Effector memory CD8-positive, alpha-beta T cell (primary cell): ENCODE results near the gene KRT14.
"Not testable (repeated sequence)": the region's sequence is repeated elsewhere in the genome, so short reads cannot be mapped to it uniquely, and the experiment has no call there.

ENCODE experiments used
- ATAC-seq: fragments of 150-1000 bp; cut with Tn5 transposase; replicated peaks from 2 replicates; pipeline ENCODE4 v1.10.0; 2021; ENCODE audit warnings: mild to moderate bottlenecking, moderate library complexity
- DNase-seq, 3 experiments: peaks; one replicate each; pipeline ENCODE4 v3.0.0; 2021
- H3K27ac Mint-ChIP-seq, 2 donors: one replicate each; pipeline ENCODE4 v1.8.0; 2022; ENCODE audit warnings: mild to moderate bottlenecking in 2 of 2, mixed read lengths in 2 of 2, moderate library complexity in 2 of 2
- H3K27me3 Mint-ChIP-seq, 2 donors: one replicate each; pipeline ENCODE4 v1.8.0; 2022; ENCODE audit warnings: mixed read lengths in 2 of 2
- H3K36me3 Mint-ChIP-seq: one replicate; pipeline ENCODE4 v1.8.0; 2022; ENCODE audit warnings: mild to moderate bottlenecking, moderate library complexity, mixed read lengths; ENCODE audit not compliant: insufficient read depth
- H3K4me1 Mint-ChIP-seq, 2 donors: one replicate each; pipeline ENCODE4 v1.8.0; 2022; ENCODE audit warnings: low read depth in 2 of 2, mixed read lengths in 2 of 2
- H3K4me3 Mint-ChIP-seq, 2 donors: one replicate each; pipeline ENCODE4 v1.8.0; 2022; ENCODE audit warnings: mild to moderate bottlenecking in 2 of 2, mixed read lengths in 2 of 2, moderate library complexity in 2 of 2
- H3K9me3 Mint-ChIP-seq, 2 donors: one replicate each; pipeline ENCODE4 v1.8.0; 2022; ENCODE audit warnings: mixed read lengths in 2 of 2

The KRT14 gene

DNA sequence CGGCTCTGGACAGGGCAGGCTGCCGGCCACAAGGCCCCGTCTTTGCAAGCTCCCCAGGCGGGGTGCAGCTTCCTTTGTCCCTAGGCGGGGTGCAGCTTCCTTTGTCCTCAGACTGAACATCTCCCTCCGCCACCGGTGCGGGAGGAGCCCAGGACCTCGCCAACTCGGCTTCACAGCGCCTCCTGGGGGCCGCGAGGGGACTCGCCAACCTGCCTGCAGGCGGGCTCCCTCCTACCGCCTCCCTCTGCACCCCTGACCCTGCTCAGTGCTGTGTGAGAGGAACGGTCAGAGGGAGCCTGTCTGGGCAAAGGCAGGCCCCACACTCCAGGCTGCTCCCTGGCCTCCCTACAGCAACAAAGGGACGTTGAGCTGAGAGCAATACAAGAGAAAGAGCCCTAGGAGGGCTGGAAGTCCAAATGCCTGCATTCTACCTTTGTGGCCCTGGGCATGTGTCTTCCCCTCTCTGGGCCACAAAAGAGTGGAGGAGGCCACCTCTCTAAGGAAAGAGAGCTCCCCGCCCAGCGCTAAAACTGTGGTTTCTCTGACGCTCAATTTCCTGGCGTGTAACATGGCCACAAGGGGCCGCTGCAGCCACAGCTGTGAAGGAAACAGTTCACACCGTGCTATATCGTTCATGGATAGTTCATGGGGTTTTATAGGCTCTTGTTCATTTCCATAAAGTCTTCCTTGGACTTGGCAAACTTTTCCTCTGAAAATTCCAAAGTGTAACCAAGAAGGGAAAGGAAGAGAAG is 37.7 kb downstream of the KRT14 start:
- Mint-ChIP-seq H3K27ac (peak overlapping the region; percentile 10 to 36), H3K9me3 (peaks cover 0 to 9% of the 10 kb centered on the region in 2 donors), H3K36me3 (no peaks in the 10 kb centered on the region), H3K4me1 (peaks cover 7 to 17% of the 10 kb centered on the region in 2 donors), H3K4me3 (peak overlapping the region; percentile 61 to 74), H3K27me3 (peaks cover 29 to 47% of the 10 kb centered on the region in 2 donors)
- ATAC-seq (peak; percentile 86), DNase-seq (peak; percentile 84 to 87 (median 85))

DNA sequence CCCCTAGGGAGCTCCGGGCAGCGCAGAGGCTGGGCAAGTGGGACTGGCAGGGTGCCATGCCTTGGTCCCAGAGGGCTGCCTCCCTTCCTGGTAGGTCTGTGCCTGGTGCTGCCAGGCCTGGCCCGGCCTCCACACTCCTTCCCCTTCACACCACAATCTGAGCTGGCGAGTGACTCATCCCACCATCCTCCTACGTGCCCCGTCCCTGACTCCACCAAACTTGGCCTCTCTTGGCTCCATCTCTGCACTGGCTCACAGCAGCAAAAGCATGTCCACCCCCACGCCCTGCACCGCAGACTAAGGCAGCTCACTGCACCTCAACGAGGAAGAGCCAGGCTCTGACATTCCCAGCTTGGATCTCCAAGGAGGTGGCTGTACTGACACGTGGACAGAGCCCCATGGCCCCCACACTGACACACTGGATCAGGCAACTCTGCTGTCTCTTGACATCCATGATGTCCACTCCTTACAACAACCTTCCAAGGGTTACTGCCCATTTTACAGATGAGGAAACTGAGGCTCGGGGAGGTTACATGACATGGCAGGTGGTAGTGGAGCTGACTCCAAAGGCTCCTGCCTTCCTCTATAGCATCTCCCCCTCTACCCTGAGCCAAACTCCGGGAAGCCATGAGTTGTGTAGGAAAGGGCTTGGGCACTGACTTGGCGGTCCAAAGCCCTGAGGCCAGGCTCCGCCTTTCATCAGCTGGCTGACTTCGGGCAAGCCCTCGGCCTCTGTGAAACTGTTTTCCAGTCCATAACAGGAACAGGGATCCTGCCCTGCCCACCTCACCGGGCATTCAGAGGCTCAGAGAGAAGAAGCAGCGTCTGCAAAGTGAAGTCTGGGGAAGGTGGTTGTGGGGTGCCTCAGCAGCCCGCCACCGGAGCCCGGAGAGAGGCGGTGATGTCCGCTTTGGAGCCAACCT is 38.5 kb downstream of the KRT14 start:
- H3K27ac Mint-ChIP-seq: peak overlapping the region in 1 of 2 donors; percentile 77
- no peak for ATAC-seq
- peaks cover 0 to 9% of the 10 kb centered on the region in 2 donors for H3K9me3 Mint-ChIP-seq
- DNase-seq: peak in 1 of 3 experiments; percentile 12
- H3K36me3 Mint-ChIP-seq: no peaks in the 10 kb centered on the region
- peaks cover 7 to 17% of the 10 kb centered on the region in 2 donors for H3K4me1 Mint-ChIP-seq
- H3K4me3 Mint-ChIP-seq: peak overlapping the region; percentile 61 to 74
- peaks cover 21 to 39% of the 10 kb centered on the region in 2 donors for H3K27me3 Mint-ChIP-seq

DNA sequence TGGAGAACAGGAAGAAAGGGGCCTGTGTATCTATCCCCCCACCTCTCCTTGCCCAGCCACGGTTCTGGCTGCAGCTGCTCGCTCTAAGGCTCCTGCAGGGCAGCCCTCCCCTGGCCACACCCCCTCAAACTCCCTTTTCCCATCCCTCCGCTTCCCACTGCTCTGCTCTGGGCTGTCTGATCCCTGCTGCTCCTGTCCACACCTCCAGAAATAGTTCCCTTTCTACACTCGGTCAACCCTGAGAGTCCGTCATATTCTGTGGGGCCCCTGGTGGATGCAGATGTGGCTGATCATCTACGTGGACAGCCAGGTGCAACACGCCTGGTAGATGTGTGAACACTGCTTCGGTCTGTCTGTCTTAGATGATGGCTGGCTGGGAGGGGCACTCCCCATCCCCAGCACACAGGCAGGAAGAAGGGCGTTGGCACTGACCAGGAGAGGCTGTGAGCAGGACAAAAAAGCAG is 39.3 kb downstream of the KRT14 start:
- peaks cover 14 to 31% of the 10 kb centered on the region in 2 donors for H3K27me3 Mint-ChIP-seq
- no peak for ATAC-seq
- no peak overlapping the region for H3K4me3 Mint-ChIP-seq
- peaks cover 0 to 9% of the 10 kb centered on the region in 2 donors for H3K9me3 Mint-ChIP-seq
- H3K36me3 Mint-ChIP-seq: no peaks in the 10 kb centered on the region
- peak overlapping the region in 1 of 2 donors; percentile 77 for H3K27ac Mint-ChIP-seq
- no peak for DNase-seq
- H3K4me1 Mint-ChIP-seq: peaks cover 7 to 17% of the 10 kb centered on the region in 2 donors

DNA sequence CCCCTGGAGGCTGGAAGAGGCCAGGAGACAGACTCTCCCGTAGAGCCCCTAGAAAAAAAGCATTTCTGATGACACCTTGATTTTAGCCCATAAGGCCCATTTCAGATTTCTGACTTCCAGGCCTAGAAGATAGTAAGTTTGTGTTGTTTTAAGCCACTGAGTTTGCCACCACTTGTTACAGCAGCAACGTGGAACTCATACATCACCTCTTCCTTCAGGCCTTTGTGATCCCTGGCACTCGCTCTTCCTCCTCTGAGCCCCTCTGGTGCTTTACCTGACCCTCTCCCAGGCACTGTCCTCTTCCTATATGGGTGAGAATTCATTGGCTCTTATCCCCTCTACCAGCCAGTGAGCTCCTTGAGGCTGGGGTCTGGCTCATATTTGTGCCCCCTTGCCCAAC is 39.9 kb downstream of the KRT14 start:
- Mint-ChIP-seq H3K27ac (no peak overlapping the region), H3K4me3 (no peak overlapping the region), H3K36me3 (no peaks in the 10 kb centered on the region), H3K9me3 (peaks cover 0 to 9% of the 10 kb centered on the region in 2 donors), H3K27me3 (peaks cover 10 to 25% of the 10 kb centered on the region in 2 donors), H3K4me1 (peaks cover 7 to 17% of the 10 kb centered on the region in 2 donors)
- no peak for DNase-seq
- no peak for ATAC-seq

DNA sequence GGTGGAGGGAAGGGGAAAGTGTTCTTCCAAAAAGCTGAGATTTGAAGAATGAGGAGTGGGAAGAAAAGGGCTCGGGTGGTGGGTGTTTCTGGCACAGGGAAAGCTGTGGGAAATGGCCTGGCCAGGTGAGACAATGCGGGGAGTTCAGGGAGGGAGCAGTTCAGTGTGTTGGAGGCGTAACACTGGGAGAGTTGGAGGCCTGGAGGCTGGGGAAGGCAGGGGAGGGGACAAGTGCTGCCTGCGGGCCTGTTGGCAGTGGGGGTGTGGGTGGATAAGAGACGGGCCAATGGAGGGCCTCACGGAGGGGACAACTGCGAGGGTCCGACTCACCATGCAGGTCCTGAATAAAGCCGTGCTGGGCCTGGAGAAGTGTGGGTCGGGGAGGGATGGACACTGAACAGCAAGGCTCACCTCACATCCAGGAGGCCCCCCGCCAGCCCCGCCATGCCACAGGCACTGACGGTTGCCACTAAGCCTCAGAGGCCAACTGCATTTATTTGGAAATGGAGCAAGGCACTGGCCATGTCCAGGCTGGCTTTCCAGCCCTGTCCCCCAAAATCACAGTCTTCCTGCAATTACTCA is 40.8 kb downstream of the KRT14 start:
- ATAC-seq (no peak), DNase-seq (no peak)
- H3K4me1 Mint-ChIP-seq: peaks cover 7 to 17% of the 10 kb centered on the region in 2 donors
- no peak overlapping the region for H3K27ac Mint-ChIP-seq
- H3K4me3 Mint-ChIP-seq: no peak overlapping the region
- H3K36me3 Mint-ChIP-seq: no peaks in the 10 kb centered on the region
- peaks cover 0 to 9% of the 10 kb centered on the region in 2 donors for H3K9me3 Mint-ChIP-seq
- peaks cover 7 to 20% of the 10 kb centered on the region in 2 donors for H3K27me3 Mint-ChIP-seq

DNA sequence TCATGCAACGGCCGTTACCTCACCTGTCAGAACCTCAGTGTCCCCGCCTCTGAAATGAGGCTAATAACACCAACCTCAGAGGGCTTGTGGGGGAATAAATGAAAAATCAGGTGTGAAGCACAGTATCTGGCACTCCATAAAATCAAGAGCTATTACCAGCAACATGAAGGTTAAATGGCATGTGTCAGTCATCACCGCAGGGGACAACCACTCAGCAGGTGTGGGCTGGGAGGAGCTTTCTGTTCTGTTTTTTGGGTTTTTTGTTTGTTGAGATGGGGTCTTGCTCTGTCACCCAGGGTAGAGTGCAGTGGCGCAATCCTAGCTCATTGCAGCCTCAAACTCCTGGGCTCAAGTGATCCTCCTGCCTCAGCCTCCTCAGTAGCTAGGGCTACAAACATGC is 41.8 kb downstream of the KRT14 start:
- no peak for DNase-seq

DNA sequence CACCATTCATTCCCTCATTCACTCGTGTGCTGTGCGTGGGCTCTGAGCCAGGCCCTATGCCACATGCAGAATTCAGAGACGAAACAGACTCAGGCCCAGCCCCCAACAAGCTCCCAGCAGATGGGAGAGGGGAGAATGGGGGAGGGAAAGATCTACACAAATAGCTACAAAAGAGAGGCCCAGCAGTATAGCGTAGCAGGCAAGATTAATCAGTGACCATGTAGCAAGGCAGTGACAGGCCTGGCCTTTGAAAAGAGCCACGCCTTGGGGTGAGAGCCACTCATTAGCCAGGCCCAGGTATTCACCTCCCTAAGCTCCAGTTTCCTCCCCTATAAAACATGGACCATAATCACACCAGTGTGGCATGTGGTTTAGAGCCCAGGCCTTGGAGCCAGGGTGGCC is 42.2 kb downstream of the KRT14 start:
- H3K9me3 Mint-ChIP-seq: peaks cover 0 to 9% of the 10 kb centered on the region in 2 donors
- H3K4me3 Mint-ChIP-seq: no peak overlapping the region
- DNase-seq: no peak
- H3K4me1 Mint-ChIP-seq: peaks cover 6 to 17% of the 10 kb centered on the region in 2 donors
- ATAC-seq: no peak
- H3K27me3 Mint-ChIP-seq: peaks cover 7 to 20% of the 10 kb centered on the region in 2 donors
- no peak overlapping the region for H3K27ac Mint-ChIP-seq
- no peaks in the 10 kb centered on the region for H3K36me3 Mint-ChIP-seq

More for the DNA sequence above, 41.8 kb downstream of the KRT14 start:
- Mint-ChIP-seq H3K4me1 (peaks cover 7 to 17% of the 10 kb centered on the region in 2 donors), H3K9me3 (peaks cover 0 to 9% of the 10 kb centered on the region in 2 donors), H3K27ac (no peak overlapping the region), H3K4me3 (no peak overlapping the region), H3K27me3 (peaks cover 7 to 20% of the 10 kb centered on the region in 2 donors), H3K36me3 (no peaks in the 10 kb centered on the region)
- no peak for ATAC-seq

DNA sequence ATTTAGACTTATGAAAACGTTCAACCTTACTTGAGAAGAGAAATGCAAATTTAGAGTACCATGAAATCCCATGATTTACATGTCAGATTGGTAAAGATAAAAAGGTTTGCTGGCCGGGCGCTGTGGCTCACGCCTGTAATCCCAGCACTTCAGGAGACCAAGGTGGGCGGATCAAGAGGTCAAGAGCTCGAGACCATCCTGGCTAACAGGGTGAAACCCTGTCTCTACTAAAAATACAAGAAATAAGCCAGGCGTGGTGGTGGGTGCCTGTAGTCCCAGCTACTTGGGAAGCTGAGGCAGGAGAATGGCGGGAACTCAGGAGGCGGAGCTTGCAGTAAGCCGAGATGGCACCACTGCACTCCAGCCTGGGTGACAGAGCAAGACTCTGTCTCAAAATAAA is 43.9 kb downstream of the KRT14 start:
- not testable (repeated sequence) for DNase-seq, H3K4me3 Mint-ChIP-seq, H3K36me3 Mint-ChIP-seq, H3K4me1 Mint-ChIP-seq, H3K27ac Mint-ChIP-seq, ATAC-seq, H3K9me3 Mint-ChIP-seq
- peaks cover 2 to 24% of the 10 kb centered on the region in 2 donors for H3K27me3 Mint-ChIP-seq

DNA sequence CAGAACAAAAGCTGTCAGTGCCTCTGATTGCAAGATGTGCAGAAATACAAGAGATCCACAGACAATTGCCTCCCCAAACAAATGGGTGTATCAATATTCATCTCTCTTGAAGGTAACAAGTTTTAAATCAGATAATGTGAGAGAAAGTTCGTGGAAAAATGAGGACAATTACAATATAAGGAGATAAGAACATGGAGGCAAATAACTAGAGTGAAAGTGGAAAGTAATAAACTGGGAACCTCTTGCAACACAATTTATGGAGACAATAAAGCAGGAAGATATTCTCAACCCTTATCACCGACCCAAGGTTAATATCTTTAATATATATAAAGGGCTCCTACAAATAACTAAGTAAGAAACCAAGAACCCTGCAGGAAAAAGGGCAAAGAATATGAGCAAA is 44.3 kb downstream of the KRT14 start:
- Mint-ChIP-seq H3K36me3 (no peaks in the 10 kb centered on the region), H3K27ac (no peak overlapping the region), H3K27me3 (peaks cover 0 to 24% of the 10 kb centered on the region in 2 donors), H3K9me3 (peaks cover 0 to 9% of the 10 kb centered on the region in 2 donors), H3K4me1 (no peaks in the 10 kb centered on the region), H3K4me3 (no peak overlapping the region)
- no peak for ATAC-seq
- no peak for DNase-seq

DNA sequence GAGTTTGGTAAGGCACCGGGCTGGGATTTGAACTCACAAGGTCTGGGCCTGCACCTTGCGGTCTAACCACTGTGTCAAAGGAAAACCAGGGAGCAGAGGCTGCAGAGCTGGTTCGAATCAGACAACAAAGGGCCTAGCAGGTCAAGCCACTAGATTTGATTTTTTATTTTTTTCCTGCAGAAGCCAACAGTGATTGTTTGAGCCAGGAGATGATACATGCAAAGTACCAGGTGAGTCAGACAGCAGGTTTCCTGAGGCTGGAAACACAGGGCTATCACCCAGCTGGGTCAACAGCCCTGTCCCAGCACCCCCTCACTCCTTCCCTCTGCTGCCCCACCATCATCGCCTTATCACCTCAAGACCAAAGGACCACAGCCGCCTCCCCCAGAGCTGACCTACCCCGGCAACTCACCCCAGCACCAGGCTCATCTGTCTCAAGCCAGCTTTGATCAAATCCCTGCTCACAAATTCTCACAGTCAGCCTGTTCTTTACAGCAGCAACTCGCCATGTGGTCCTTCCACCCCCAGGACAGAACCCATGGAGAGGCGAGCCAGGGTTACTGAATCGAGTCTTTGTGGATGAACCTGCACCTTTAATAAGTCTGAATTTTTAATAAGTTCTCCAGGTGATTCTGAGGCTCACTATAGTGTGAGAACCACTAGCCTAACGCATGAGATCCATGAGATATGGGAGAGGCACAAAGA is 45.6 kb downstream of the KRT14 start:
- peaks cover 10 to 28% of the 10 kb centered on the region in 2 donors for H3K27me3 Mint-ChIP-seq
- H3K4me1 Mint-ChIP-seq: no peaks in the 10 kb centered on the region
- H3K4me3 Mint-ChIP-seq: no peak overlapping the region
- H3K36me3 Mint-ChIP-seq: no peaks in the 10 kb centered on the region
- no peak overlapping the region for H3K27ac Mint-ChIP-seq
- no peak for ATAC-seq
- DNase-seq: no peak
- no peaks in the 10 kb centered on the region for H3K9me3 Mint-ChIP-seq

DNA sequence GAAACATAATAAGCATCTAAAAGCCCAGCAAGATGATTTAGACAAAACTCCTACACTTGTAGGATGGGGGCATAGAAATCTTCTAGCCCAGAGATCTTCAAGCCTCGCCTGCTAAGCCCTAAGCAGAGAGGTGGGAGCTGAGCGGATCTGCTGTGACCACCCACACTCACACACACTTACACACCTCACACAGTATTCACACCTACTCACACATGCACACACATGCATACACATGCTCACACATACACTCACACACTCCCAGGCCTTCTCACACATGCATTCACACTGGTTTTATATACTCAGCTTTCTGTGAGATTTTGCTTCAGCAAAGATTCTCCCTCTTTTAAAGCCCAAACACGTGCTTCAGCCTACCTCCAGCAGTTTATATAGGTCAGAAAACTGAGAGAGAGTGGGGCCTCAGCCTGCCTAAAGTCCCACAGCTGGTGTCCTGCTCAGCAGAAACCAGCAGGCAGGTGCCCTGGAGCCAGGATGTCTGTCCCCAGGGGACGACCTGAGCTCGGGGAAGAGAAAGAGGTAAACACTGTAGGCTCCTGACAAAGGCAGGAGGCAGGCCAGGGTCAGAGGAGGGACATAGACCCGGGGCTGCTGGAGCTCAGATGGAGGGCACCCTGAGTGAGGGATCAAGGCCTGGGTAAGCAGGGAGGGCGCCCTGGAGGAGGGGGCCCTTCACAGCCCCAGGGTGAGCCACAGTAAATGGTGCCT is 46.6 kb downstream of the KRT14 start:
- H3K36me3 Mint-ChIP-seq: no peaks in the 10 kb centered on the region
- H3K9me3 Mint-ChIP-seq: no peaks in the 10 kb centered on the region
- H3K4me3 Mint-ChIP-seq: no peak overlapping the region
- ATAC-seq (no peak), DNase-seq (no peak)
- H3K4me1 Mint-ChIP-seq: no peaks in the 10 kb centered on the region
- H3K27me3 Mint-ChIP-seq: peaks cover 17 to 37% of the 10 kb centered on the region in 2 donors
- H3K27ac Mint-ChIP-seq: no peak overlapping the region

DNA sequence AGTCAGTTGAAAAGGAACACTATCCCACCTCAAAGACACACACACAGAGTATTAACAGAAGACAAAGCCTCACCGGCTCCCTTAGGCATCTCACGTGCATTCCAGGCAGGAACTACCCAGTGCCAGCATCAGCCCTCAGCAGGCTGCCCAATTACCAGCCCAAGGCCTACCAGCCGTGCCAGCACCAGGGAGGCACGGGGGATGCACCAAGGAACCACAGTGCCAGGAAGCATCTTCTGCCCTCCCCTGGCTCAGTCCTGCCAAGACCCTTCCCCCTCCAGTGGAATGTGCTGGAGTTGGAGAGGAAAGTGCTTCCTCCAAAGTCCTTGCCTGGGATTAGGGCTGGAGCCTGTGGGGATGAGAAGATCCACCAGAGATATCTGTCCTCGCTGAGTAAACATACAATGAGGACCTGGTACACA is 47.6 kb downstream of the KRT14 start:
- no peaks in the 10 kb centered on the region for H3K9me3 Mint-ChIP-seq
- no peak overlapping the region for H3K4me3 Mint-ChIP-seq
- DNase-seq: no peak
- H3K36me3 Mint-ChIP-seq: no peaks in the 10 kb centered on the region
- peaks cover 24 to 48% of the 10 kb centered on the region in 2 donors for H3K27me3 Mint-ChIP-seq
- H3K4me1 Mint-ChIP-seq: no peaks in the 10 kb centered on the region
- H3K27ac Mint-ChIP-seq: no peak overlapping the region
- no peak for ATAC-seq
